ENCODE measurements around the gene DNAAF1.
"Not testable (repeated sequence)": the region's sequence is repeated elsewhere in the genome, so short reads cannot be mapped to it uniquely, and the experiment has no call there.

Gene DNAAF1

GRCh38 chr16:84184775-84185174 is 39.7 kb downstream of the DNAAF1 start:
- no peak for DNase-seq (ENCODE audit: low read depth)

GRCh38 chr16:84186685-84187437 is 41.8 kb downstream of the DNAAF1 start, which contains the start of gene TAF1C:
Gene TAF1C (minus strand): TSS chr16:84187057. CDS start chr16:84184988, 2,069 bp downstream.
- DNase-seq (ENCODE audit: low read depth), result peak; percentile 93

- DNase-seq (ENCODE audit: low read depth), result no peak
Observed at GRCh38 chr16:84190731-84191388, 45.8 kb downstream of the DNAAF1 start, which contains the start of gene ADAD2. Gene ADAD2 (plus strand): TSS chr16:84191157. CDS start chr16:84191231, 74 bp downstream.

- DNase-seq (ENCODE audit: low read depth), result no peak
Observed at GRCh38 chr16:84191466-84191865, 46.4 kb downstream of the DNAAF1 start.

- DNase-seq (ENCODE audit: low read depth), result no peak
Observed at GRCh38 chr16:84193480-84193879, 48.4 kb downstream of the DNAAF1 start.

- DNase-seq (ENCODE audit: low read depth), result no peak
Observed at GRCh38 chr16:84194018-84194417, 48.9 kb downstream of the DNAAF1 start.

- DNase-seq (ENCODE audit: low read depth), result no peak
Observed at GRCh38 chr16:84194470-84195200, 49.5 kb downstream of the DNAAF1 start.

GRCh38 chr16:84195201-84196093 is 50.3 kb downstream of the DNAAF1 start:
- no peak for DNase-seq (ENCODE audit: low read depth)

- DNase-seq (ENCODE audit: low read depth), result no peak
Observed at GRCh38 chr16:84196101-84196500, 51.0 kb downstream of the DNAAF1 start.

GRCh38 chr16:84196727-84197394 is 51.8 kb downstream of the DNAAF1 start:
- DNase-seq (ENCODE audit: low read depth), result no peak

- no peak for DNase-seq (ENCODE audit: low read depth)
Observed at GRCh38 chr16:84197466-84198128, 52.5 kb downstream of the DNAAF1 start.

- peak; percentile 68 for DNase-seq (ENCODE audit: low read depth)
Observed at GRCh38 chr16:84198401-84198800, 53.3 kb downstream of the DNAAF1 start.

GRCh38 chr16:84199097-84199496 is 54.0 kb downstream of the DNAAF1 start:
- DNase-seq (ENCODE audit: low read depth), result no peak

GRCh38 chr16:84199861-84200260 is 54.8 kb downstream of the DNAAF1 start:
- DNase-seq (ENCODE audit: low read depth), result peak; percentile 28

- not testable (repeated sequence) for DNase-seq (ENCODE audit: low read depth)
Observed at GRCh38 chr16:84204551-84204950, 59.4 kb downstream of the DNAAF1 start.

GRCh38 chr16:84205123-84205522 is 60.0 kb downstream of the DNAAF1 start:
- not testable (repeated sequence) for DNase-seq (ENCODE audit: low read depth)

GRCh38 chr16:84205976-84206691 is 61.0 kb downstream of the DNAAF1 start:
- no peak for DNase-seq (ENCODE audit: low read depth)

GRCh38 chr16:84207251-84207650 is 62.1 kb downstream of the DNAAF1 start:
- DNase-seq (ENCODE audit: low read depth), result peak; percentile 16

GRCh38 chr16:84207879-84208278 is 62.8 kb downstream of the DNAAF1 start:
- DNase-seq (ENCODE audit: low read depth), result no peak

GRCh38 chr16:84209989-84210388 is 64.9 kb downstream of the DNAAF1 start:
- no peak for DNase-seq (ENCODE audit: low read depth)
